H7 (cell line): Measurements from ENCODE around the gene PTPRG. TPM values are rescaled to one million over a fixed set of nuclear protein-coding genes. Genes with fewer than 3 reads are reported as not detected.

Source experiments
- DNase-seq: peaks from one replicate; pipeline ENCODE4 v3.0.0; 2012
- H3K27me3 ChIP-seq: 2 replicates; pipeline ENCODE4 v1.6.0; 2011; ENCODE audit warnings: mild to moderate bottlenecking, low read length; ENCODE audit not compliant: control insufficient read depth, insufficient read depth
- H3K36me3 ChIP-seq: replicated peaks from 2 replicates; pipeline ENCODE4 v1.5.1; 2011; ENCODE audit warnings: low read length; ENCODE audit not compliant: control insufficient read depth, insufficient read depth
- H3K4me3 ChIP-seq: 2 replicates; pipeline ENCODE4 v1.5.1; 2011; ENCODE audit warnings: low read depth, mild to moderate bottlenecking, control low read depth, low read length, moderate library complexity; ENCODE audit not compliant: insufficient read depth
- total RNA-seq: library from RNA; depleted of rRNA; stranded (reverse); fragments of >200 nt; shearing (Covaris generic); gene quantifications from 2 replicates; pipeline ENCODE4 v1.2.3, GENCODE V29; 2014

The PTPRG gene
- total RNA-seq, 1 experiment from 2014 or later: 54.4 TPM

- Histone ChIP-seq H3K27me3 (no peaks in the 10 kb centered on the region), H3K4me3 (no peak overlapping the region), H3K36me3 (no peaks in the 10 kb centered on the region; the same call in 1 of the 2 replicates)
- DNase-seq: no peak
Observed at GRCh38 chr3:61820306-61820992, 259.1 kb downstream of the PTPRG start.

GRCh38 chr3:61821823-61822251 lies 260.5 kb downstream of the PTPRG start:
- DNase-seq: no peak
- Histone ChIP-seq H3K36me3 (no peaks in the 10 kb centered on the region; the same call in 1 of the 2 replicates), H3K4me3 (no peak overlapping the region), H3K27me3 (no peaks in the 10 kb centered on the region)

GRCh38 chr3:61822588-61822987 lies 261.2 kb downstream of the PTPRG start:
- DNase-seq: no peak
- H3K36me3 ChIP-seq: no peaks in the 10 kb centered on the region; the same call in 1 of the 2 replicates
- H3K4me3 ChIP-seq: no peak overlapping the region
- no peaks in the 10 kb centered on the region for H3K27me3 ChIP-seq

- no peak for DNase-seq
- Histone ChIP-seq H3K4me3 (no peak overlapping the region), H3K27me3 (no peaks in the 10 kb centered on the region), H3K36me3 (no peaks in the 10 kb centered on the region; the same call in 1 of the 2 replicates)
Observed at GRCh38 chr3:61824553-61825135, 263.3 kb downstream of the PTPRG start.

GRCh38 chr3:61826161-61826560 lies 264.8 kb downstream of the PTPRG start:
- no peak for DNase-seq
- Histone ChIP-seq H3K27me3 (no peaks in the 10 kb centered on the region), H3K4me3 (no peak overlapping the region), H3K36me3 (no peaks in the 10 kb centered on the region; the same call in 1 of the 2 replicates)

DNA sequence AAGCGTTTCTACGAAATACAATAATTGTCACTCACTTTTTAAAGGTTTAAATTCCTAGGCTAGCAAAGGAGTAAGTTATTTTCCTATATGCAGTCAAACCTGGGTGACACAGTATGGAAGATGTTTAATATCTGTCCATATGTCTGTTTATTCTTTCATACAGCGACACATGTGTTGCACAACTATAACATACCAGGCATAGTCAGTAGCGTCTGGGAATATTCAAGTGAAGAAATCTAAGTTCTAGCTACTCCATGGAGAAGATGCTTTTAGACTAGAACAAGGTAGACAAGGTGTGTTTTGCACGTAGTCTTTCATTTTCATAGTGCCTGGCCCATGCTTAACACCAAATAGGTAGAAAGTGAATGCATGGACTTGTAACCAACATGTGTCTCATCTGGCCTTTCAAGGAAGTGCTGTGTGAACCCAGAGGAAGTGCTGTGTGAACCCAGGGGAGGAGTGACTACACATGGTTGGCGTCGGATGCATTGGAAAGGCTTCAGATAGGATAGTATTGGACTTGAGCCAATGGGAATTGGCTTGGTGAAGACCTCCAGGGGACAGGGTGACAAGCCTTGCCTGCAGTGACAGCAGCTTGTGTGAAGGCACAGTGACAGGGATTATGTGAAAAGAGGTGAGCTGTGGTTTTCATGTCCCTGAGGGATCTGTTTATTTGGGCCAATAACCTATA lies 267.0 kb downstream of the PTPRG start:
- H3K4me3 ChIP-seq: no peak overlapping the region
- H3K27me3 ChIP-seq: no peaks in the 10 kb centered on the region
- H3K36me3 ChIP-seq: no peaks in the 10 kb centered on the region
- no peak for DNase-seq

DNA sequence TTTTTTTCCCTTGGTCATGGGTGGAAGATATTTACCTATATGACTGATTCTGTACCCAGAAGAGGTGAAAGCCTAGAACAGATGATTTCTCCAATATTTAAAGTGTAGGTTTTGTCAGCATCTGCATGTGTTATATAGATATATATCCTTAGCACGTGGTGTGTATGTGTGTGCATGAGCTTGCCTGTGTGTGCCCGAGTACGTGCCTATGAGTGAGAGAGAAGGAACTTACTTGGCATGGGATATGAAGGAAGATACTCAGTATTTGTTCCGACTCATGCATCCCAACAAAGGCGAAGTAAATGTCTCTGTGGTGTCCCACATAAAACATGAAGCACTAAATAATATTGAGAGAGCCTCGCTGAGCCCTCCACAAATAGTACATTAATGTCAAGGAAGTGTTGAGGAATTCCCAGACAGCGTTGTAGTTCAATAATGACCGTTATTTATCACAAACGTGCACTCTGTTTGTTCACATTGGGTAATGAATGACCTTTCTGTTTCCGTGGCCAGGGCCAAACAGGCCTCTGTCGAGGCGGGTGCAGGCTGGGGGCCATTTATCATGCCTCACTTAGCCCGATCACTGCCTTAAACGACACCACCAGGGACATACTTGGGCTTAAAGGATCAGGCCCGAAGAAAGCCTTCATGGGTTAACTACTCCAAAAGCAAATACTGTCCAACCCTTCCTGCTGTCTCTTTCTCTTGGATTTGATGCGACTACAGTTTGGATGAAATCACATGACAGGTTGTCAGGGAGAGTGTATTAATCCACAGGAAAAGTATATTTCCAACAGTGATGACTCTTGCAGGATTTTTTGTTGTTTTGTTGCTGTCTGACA lies 267.7 kb downstream of the PTPRG start:
- H3K27me3 ChIP-seq: no peaks in the 10 kb centered on the region
- DNase-seq: no peak
- H3K4me3 ChIP-seq: no peak overlapping the region
- no peaks in the 10 kb centered on the region for H3K36me3 ChIP-seq

- H3K36me3 ChIP-seq: no peaks in the 10 kb centered on the region
- DNase-seq: no peak
- H3K27me3 ChIP-seq: no peaks in the 10 kb centered on the region
- H3K4me3 ChIP-seq: no peak overlapping the region
Observed at GRCh38 chr3:61829722-61830350, 268.5 kb downstream of the PTPRG start.

DNA sequence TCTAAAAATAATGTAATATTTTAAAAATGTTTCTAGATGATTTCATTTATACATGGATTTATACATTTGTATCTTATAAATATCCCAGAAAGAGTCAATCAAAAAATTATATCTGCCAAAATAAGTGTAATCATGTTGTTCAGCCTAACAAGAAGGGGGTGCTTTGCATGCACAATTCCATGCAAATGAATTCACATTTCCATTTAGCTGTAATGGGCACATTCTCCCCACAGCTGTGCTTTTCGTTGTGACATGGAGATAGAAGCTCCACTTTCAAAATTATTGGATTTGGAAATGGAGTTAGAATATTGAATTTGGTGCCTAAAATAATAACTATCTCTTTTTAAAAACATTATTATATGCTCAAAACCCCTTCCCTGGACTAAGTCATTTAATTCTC lies 270.6 kb downstream of the PTPRG start:
- Histone ChIP-seq H3K27me3 (no peaks in the 10 kb centered on the region), H3K4me3 (no peak overlapping the region), H3K36me3 (no peaks in the 10 kb centered on the region)
- DNase-seq: no peak

GRCh38 chr3:61832375-61833229 lies 271.2 kb downstream of the PTPRG start:
- no peak for DNase-seq
- no peaks in the 10 kb centered on the region for H3K27me3 ChIP-seq

DNA sequence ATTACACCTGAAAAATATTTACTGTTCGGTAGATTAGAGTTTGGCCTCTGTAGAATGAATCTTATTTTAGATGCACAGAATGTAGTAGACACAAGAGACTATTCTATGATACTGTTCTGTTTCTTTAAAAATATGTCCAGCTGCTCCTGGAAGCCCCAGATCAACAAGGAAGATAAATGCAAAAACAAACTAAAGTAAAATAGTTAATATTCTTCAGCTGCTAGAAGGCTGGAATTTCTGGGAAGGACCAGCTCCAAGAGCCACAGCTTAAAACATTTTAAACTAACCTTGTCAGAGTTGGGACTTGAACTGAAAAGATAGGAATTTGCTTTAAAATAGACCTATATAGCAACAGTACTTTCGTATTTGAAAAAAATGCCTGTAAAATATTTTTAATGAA lies 277.9 kb downstream of the PTPRG start:
- DNase-seq: no peak
- no peaks in the 10 kb centered on the region for H3K27me3 ChIP-seq
- H3K36me3 ChIP-seq: peaks cover 1% of the 10 kb centered on the region; the same call in 1 of the 2 replicates
- no peak overlapping the region for H3K4me3 ChIP-seq

More at GRCh38 chr3:61832375-61833229, 271.2 kb downstream of the PTPRG start:
- no peaks in the 10 kb centered on the region for H3K36me3 ChIP-seq
- H3K4me3 ChIP-seq: no peak overlapping the region

GRCh38 chr3:61841111-61841845 lies 279.9 kb downstream of the PTPRG start:
- no peak overlapping the region for H3K4me3 ChIP-seq
- peaks cover 1% of the 10 kb centered on the region; the same call in 1 of the 2 replicates for H3K36me3 ChIP-seq
- no peaks in the 10 kb centered on the region for H3K27me3 ChIP-seq
- DNase-seq: no peak

GRCh38 chr3:61841988-61842387 lies 280.6 kb downstream of the PTPRG start:
- no peaks in the 10 kb centered on the region for H3K27me3 ChIP-seq
- peaks cover 1% of the 10 kb centered on the region; the same call in 1 of the 2 replicates for H3K36me3 ChIP-seq
- DNase-seq: no peak
- H3K4me3 ChIP-seq: no peak overlapping the region
